PFSK-1 (cell line): ENCODE data around the gene ZDHHC14.

Experiments used
- FOXP2 ChIP-seq: optimal IDR thresholded peaks from 2 replicates; pipeline ENCODE3; 2011; ENCODE audit warnings: borderline replicate concordance, control low read depth, inconsistent platforms; ENCODE audit not compliant: insufficient read depth; ENCODE audit errors: extremely low read length, extremely low read depth
- POLR2AphosphoS5 ChIP-seq: IDR thresholded peaks from 2 replicates; pipeline ENCODE4 v1.6.1; 2012; ENCODE audit warnings: low read depth, mild to moderate bottlenecking, control low read depth, low read length, moderate library complexity
- REST ChIP-seq, 2 experiments: IDR thresholded peaks; 2 replicates each; pipeline versions ENCODE4 v1.6.1 to v1.8.0; 2011 to 2012; ENCODE audit warnings: low read depth in 2 of 2, low read length in 2 of 2, control low read depth in 1 of 2, inconsistent platforms in 1 of 2, mild to moderate bottlenecking in 1 of 2, moderate library complexity in 1 of 2; ENCODE audit not compliant: insufficient read depth in 1 of 2
- TAF1 ChIP-seq: IDR thresholded peaks from 2 replicates; pipeline ENCODE4 v1.6.1; 2012; ENCODE audit warnings: low read length, control low read depth, borderline replicate concordance; ENCODE audit not compliant: insufficient read depth

DNA sequence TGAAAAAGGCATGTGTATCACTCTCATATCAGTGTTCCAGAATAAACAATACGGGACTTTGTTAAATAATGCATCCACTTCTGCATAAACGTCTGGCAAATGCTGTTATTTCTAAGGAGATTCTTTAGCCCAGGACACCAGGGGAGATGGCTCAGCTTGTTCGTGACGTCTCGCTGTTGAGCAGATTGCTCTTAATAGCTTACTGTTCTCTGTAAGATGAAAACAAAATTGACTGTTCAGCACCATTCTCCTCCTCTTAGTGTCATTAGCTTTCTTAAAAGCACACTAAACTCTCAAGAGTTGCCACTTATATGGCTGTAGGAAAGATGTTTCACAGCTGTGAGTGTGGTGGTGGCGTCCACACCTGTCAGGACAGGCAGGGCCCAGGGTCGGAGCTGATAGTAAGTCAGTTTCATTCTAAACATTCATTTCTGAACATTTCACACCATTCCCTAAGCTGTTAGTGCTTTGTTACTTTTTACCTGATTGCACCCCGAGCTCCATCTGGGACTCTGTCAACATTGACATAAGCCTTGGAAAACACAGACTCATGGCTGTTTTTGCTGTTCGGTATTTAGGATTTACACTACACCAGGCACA, 132.1 kb downstream of the ZDHHC14 start:
- TF ChIP-seq FOXP2 (no peak), POLR2AphosphoS5 (no peak), TAF1 (no peak), REST (IDR thresholded peaks at IDR 0.05; ENCODE audit: insufficient read depth in 1 of 2, low read depth in 2 of 2, low read length in 2 of 2) (no peak)
